Retinal pigment epithelial cell (primary cell): ENCODE results near the gene SRPX.

ENCODE experiments used
- DNase-seq: peaks from one replicate; pipeline ENCODE4 v3.0.0-alpha.2; 2010; ENCODE audit warnings: low read depth
- H3K4me3 ChIP-seq: 2 replicates; pipeline ENCODE4 v1.5.1; 2011; ENCODE audit warnings: mild to moderate bottlenecking, low read length, control low read depth, moderate library complexity
- TF ChIP-seq, protein P1 (sequence below): conservative IDR thresholded peaks from 2 replicates; pipeline ENCODE4 v1.5.1; 2011; ENCODE audit warnings: low read depth, low read length, control low read depth, inconsistent platforms

Gene SRPX

DNA sequence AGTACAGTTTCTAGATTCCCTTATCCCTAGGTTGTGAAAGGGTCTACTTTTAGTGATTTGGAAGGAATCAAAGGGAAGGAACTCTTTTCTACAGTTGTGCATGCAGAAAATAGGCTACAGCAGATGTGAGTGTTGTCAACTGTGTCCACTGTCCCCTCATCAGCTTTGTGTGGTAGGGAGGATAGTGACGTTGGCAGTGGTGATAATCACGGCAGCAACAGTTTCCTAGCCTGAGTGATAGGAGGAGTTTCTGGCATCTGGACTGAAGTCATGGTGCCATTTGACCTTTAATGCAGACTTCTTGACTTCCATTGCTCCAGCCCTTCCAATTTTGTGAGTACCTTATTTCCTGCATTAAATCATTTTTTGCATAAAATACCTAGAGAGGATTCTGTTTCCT is 39.3 kb downstream of the SRPX start:
- TF ChIP-seq, protein P1, sequence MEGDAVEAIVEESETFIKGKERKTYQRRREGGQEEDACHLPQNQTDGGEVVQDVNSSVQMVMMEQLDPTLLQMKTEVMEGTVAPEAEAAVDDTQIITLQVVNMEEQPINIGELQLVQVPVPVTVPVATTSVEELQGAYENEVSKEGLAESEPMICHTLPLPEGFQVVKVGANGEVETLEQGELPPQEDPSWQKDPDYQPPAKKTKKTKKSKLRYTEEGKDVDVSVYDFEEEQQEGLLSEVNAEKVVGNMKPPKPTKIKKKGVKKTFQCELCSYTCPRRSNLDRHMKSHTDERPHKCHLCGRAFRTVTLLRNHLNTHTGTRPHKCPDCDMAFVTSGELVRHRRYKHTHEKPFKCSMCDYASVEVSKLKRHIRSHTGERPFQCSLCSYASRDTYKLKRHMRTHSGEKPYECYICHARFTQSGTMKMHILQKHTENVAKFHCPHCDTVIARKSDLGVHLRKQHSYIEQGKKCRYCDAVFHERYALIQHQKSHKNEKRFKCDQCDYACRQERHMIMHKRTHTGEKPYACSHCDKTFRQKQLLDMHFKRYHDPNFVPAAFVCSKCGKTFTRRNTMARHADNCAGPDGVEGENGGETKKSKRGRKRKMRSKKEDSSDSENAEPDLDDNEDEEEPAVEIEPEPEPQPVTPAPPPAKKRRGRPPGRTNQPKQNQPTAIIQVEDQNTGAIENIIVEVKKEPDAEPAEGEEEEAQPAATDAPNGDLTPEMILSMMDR: no peak
- no peak overlapping the region for H3K4me3 ChIP-seq
- no peak for DNase-seq

DNA sequence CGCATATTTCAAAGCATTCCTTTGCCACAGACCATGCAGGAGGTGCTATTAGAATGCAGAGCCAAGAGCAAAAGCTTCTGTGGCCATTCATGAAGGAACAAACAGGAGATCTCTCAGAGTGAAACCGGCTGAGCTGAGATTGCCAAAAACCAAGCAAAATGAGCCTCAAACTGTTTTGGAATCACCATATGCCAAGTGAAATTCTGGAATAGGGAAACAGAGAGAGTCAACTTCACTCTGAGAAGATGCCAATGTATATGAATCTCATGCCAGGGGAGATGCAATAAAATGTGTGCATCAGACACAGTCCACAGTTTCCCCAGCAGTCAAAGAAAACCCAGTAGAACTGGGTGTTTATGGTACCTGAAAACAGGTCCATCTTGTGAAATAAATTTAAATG is 42.3 kb downstream of the SRPX start:
- no peak for DNase-seq
- H3K4me3 ChIP-seq: no peak overlapping the region
- TF ChIP-seq, protein P1: no peak

DNA sequence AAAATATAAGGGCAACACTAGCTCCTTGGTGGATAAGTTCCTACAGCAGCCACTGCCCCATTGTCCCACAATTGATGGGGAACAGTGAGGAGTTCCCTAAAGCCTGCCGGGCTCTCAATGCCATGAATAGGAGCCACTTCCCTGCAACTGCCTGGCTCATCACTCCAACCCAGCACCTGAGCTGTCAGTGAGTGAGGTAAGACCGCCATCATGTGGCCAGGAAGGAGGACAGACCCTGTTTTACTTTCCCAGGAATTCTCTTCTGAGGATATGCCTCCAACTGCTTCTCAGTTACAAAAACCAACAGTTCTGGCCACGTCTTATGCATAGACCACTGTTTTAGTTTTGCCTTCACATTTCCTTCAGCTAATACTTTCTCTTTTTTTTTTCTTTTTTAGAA is 45.5 kb downstream of the SRPX start:
- DNase-seq: no peak
- TF ChIP-seq, protein P1: peak; percentile 71
- H3K4me3 ChIP-seq: no peak overlapping the region

DNA sequence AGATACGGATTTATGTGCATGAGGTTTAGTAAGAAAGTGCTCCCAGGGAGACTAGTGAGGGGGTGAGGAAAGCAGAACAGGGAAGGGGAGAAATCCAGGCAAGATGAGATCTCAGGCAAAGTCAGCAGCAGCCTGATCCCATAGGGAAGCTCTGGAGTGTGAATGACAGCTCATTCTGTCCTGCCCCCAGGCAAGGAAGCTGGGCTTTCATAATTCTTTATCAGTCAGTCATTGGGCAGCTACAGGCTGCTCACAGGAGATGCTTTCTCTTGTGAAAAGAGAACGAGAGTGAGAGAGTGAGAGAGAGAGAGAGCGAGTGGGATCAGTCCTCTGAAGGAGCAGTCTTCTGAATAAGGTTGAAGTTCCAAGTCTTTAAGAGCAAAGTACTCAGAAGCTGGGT is 48.1 kb downstream of the SRPX start:
- TF ChIP-seq, protein P1: no peak
- H3K4me3 ChIP-seq: no peak overlapping the region
- DNase-seq: no peak

DNA sequence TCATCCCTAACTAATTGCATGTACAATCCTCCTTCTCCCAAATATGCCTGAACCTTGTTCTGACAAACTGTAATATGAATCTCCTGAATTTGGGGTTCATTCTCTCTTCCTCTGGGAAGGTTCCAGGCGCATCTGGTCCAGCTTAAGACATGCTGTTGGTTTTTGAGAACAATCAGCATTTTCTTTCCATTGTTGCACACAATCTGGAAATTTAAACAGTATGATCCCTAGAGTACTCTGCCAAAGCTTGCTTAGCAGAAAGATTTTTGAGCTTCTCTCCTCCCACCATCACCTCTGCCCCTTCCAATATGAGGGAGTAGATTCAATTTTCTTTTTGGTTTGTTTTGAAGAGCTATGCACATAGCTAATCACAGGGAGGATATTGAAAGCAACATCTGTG is 50.1 kb downstream of the SRPX start:
- no peak overlapping the region for H3K4me3 ChIP-seq
- TF ChIP-seq, protein P1: no peak
- no peak for DNase-seq

DNA sequence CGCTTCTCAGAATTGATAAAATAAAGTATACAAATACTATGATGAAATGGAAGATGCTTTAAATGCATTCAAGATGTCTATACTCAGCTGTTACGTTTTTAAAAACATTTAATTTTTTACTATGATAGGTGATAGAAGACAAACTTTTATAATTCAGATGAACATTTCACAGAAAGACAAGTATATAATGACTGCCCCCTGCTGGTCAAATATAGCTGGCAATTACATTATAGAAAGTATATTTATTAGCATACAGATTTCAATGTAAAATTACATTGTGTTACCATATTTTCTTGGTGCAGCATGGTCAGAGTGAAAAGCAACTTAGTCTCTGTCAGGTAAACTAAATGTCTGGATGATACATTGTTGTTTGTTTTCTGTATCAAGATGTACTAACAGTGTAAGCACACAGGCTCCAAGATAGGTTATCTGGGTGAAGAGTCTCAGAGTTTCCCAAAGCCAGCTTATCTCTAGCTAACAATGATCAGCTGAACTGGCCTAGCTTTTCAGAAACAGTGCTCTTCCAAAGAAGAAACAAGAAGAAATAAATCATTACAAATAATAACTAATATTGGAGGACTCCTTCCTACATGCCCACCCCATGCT is 54.1 kb downstream of the SRPX start:
- TF ChIP-seq, protein P1: peak; percentile 41
- no peak overlapping the region for H3K4me3 ChIP-seq
- DNase-seq: no peak

DNA sequence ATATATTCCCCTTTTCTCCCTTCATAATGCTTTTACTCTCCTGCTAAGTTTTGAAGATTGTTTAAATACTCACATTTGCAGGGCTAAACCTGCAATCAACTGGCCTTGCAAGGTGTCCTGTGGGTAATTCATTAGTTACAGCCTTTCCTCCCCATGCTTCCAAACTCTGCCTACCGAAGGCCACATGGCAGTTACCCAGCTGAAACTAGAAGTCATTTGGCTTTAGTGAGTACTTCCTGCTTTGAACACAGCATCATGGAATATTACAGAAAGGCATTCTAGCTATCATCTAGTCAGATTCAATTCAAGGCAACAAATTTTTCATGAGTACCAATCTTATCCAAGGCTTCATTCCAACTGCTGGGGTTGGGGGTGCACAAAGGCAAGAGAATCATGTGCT is 55.6 kb downstream of the SRPX start:
- no peak for DNase-seq
- TF ChIP-seq, protein P1: no peak
- no peak overlapping the region for H3K4me3 ChIP-seq
